ENCODE results near the gene ZNF581. TPM values are rescaled to one million over a fixed set of nuclear protein-coding genes. Genes with fewer than 3 reads are reported as not detected.

Gene ZNF581
- total RNA-seq, 1 donor from 2014 or later, result 24.7 TPM

DNA sequence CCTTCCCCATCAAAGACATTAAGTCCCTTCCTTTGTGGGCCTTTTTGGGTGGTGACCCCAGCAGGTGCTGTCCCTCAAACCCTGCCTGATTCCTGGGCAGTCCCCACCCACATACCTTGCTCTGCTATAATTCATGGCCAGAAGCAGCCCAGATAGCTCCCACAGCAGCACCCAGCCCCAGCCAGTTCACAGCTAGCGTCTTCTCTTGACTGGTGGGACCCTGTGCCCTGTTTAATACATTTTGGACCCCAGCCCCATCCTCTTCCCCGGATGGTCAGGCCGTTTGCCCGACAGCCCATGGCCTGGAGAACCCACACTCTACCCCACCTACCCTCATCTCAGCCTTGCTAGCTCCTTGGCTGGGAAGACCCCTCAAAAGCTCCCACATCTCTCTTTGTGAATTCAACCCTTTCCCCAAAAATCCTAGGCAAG lies 6.7 kb downstream of the ZNF581 start:
- TF ChIP-seq, protein P1, sequence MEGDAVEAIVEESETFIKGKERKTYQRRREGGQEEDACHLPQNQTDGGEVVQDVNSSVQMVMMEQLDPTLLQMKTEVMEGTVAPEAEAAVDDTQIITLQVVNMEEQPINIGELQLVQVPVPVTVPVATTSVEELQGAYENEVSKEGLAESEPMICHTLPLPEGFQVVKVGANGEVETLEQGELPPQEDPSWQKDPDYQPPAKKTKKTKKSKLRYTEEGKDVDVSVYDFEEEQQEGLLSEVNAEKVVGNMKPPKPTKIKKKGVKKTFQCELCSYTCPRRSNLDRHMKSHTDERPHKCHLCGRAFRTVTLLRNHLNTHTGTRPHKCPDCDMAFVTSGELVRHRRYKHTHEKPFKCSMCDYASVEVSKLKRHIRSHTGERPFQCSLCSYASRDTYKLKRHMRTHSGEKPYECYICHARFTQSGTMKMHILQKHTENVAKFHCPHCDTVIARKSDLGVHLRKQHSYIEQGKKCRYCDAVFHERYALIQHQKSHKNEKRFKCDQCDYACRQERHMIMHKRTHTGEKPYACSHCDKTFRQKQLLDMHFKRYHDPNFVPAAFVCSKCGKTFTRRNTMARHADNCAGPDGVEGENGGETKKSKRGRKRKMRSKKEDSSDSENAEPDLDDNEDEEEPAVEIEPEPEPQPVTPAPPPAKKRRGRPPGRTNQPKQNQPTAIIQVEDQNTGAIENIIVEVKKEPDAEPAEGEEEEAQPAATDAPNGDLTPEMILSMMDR (IDR thresholded peaks at IDR 0.05), result no peak
- Mint-ChIP-seq H3K27me3 (ENCODE audit: low read depth) (no peaks in the 10 kb centered on the region), H3K4me1 (ENCODE audit: low read depth) (peaks cover 43% of the 10 kb centered on the region), H3K27ac (ENCODE audit: unreplicated experiment) (peak overlapping the region; percentile 77), H3K9me3 (ENCODE audit: low read depth) (no peaks in the 10 kb centered on the region), H3K36me3 (ENCODE audit: low read depth) (peaks cover 7% of the 10 kb centered on the region), H3K4me3 (ENCODE audit: unreplicated experiment) (no peak overlapping the region)
- no peak for DNase-seq (ENCODE audit: low spot score)

- TF ChIP-seq, protein P1 (IDR thresholded peaks at IDR 0.05), result no peak
- Mint-ChIP-seq H3K36me3 (ENCODE audit: low read depth) (peaks cover 3% of the 10 kb centered on the region), H3K9me3 (ENCODE audit: low read depth) (no peaks in the 10 kb centered on the region), H3K4me1 (ENCODE audit: low read depth) (peaks cover 38% of the 10 kb centered on the region), H3K27ac (ENCODE audit: unreplicated experiment) (peak overlapping the region; percentile 33), H3K27me3 (ENCODE audit: low read depth) (no peaks in the 10 kb centered on the region), H3K4me3 (ENCODE audit: unreplicated experiment) (no peak overlapping the region)
- peak; percentile 92 for DNase-seq (ENCODE audit: low spot score)
Observed at GRCh38 chr19:55650602-55651230, 7.3 kb downstream of the ZNF581 start.

DNA sequence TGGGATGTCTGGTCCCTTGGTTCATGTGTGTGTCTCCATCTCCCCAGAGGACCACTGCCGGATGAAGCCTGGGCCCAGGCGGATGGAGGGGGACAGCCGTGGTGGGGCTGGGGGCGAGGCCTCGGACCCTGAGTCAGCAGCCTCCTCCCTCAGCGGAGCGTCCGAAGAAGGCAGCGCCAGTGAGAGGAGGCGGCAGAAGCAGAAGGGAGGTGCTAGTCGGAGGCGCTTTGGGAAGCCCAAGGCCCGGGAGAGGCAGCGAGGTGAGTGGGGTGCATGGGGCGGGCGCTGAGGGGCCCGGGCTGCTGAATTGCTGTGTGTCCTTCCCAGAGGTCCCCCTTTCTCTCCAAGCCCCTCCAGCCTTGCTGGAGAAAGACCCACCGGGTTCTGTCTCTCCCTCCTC lies 7.8 kb downstream of the ZNF581 start:
- Mint-ChIP-seq H3K4me3 (ENCODE audit: unreplicated experiment) (no peak overlapping the region), H3K9me3 (ENCODE audit: low read depth) (no peaks in the 10 kb centered on the region), H3K36me3 (ENCODE audit: low read depth) (peaks cover 3% of the 10 kb centered on the region), H3K27ac (ENCODE audit: unreplicated experiment) (no peak overlapping the region), H3K27me3 (ENCODE audit: low read depth) (no peaks in the 10 kb centered on the region), H3K4me1 (ENCODE audit: low read depth) (peaks cover 42% of the 10 kb centered on the region)
- TF ChIP-seq, protein P1 (IDR thresholded peaks at IDR 0.05), result no peak
- DNase-seq (ENCODE audit: low spot score), result peak; percentile 83

DNA sequence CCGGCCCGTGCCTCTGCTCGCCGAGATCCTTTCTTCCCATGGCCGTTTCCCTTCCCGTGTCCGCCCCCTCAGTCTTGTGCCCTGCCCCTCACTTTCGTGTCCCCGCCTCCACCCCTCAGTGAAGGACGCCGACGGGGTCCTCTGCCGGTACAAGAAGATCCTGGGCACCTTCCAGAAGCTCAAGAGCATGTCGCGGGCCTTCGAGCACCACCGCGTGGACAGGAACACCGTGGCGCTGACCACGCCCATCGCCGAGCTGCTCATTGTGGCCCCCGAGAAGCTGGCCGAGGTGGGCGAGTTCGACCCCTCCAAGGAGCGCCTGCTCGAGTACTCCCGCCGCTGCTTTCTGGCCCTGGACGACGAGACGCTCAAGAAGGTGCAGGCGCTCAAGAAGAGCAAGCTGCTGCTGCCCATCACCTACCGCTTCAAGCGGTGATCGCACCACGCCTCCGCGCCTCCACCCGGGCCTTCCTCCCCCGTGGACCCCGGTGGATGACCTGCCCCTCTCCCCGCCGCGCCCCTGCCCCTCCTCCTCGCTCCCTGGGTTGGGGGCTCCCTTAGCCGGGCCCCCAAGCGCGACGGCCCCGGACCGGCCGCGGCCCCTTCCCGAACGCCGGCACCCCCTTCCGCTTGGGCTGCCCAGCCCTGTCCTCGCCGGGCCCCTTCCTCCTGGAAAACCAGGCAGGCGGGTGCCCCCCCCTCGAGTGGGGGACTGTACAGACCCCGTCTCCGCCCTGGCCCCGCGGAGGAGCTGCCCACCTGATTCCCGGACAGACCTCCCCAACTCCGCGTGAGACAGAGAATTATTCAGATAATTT lies 9.1 kb downstream of the ZNF581 start:
- H3K4me1 Mint-ChIP-seq (ENCODE audit: low read depth), result peaks cover 47% of the 10 kb centered on the region
- DNase-seq (ENCODE audit: low spot score), result peak; percentile 94
- H3K9me3 Mint-ChIP-seq (ENCODE audit: low read depth), result no peaks in the 10 kb centered on the region
- TF ChIP-seq, protein P1 (IDR thresholded peaks at IDR 0.05), result no peak
- H3K36me3 Mint-ChIP-seq (ENCODE audit: low read depth), result peaks cover 3% of the 10 kb centered on the region
- H3K4me3 Mint-ChIP-seq (ENCODE audit: unreplicated experiment), result no peak overlapping the region
- no peak overlapping the region for H3K27ac Mint-ChIP-seq (ENCODE audit: unreplicated experiment)
- no peaks in the 10 kb centered on the region for H3K27me3 Mint-ChIP-seq (ENCODE audit: low read depth)

GRCh38 chr19:55653651-55654322 lies 10.3 kb downstream of the ZNF581 start:
- Mint-ChIP-seq H3K27ac (ENCODE audit: unreplicated experiment) (peak overlapping the region; percentile 100), H3K27me3 (ENCODE audit: low read depth) (no peaks in the 10 kb centered on the region), H3K36me3 (ENCODE audit: low read depth) (peaks cover 3% of the 10 kb centered on the region), H3K9me3 (ENCODE audit: low read depth) (no peaks in the 10 kb centered on the region), H3K4me3 (ENCODE audit: unreplicated experiment) (peak overlapping the region; percentile 99), H3K4me1 (ENCODE audit: low read depth) (peaks cover 52% of the 10 kb centered on the region)
- TF ChIP-seq, protein P1 (IDR thresholded peaks at IDR 0.05), result peak; percentile 100
- DNase-seq (ENCODE audit: low spot score), result peak; percentile 99
